OCI-LY3 (cell line): ENCODE data around the gene CSE1L.
A peak's percentile ranks its signal among the peaks of the same experiment; 100 is the strongest.

Experiments
- H2AFZ ChIP-seq: fragments of 200-600, 300-600 bp; shearing (Covaris generic); 2 replicates; pipeline ENCODE4 v1.6.0; 2014; ENCODE audit warnings: antibody characterized with exemption, low read depth, low read length
- H3K27ac ChIP-seq: fragments of 200-600, 300-600 bp; sonication (generic); 2 replicates; pipeline ENCODE4 v1.5.1; 2014; ENCODE audit warnings: mild to moderate bottlenecking, low read length, moderate library complexity, mixed read lengths
- H3K27me3 ChIP-seq: fragments of 200-600, 300-600 bp; sonication (generic); 2 replicates; pipeline ENCODE4 v1.6.1; 2014; ENCODE audit warnings: low read depth, low read length, mixed read lengths
- H3K36me3 ChIP-seq: fragments of 200-600, 300-600 bp; sonication (generic); replicated peaks from 2 replicates; pipeline ENCODE3; 2014; ENCODE audit warnings: low read depth, low read length, mixed read lengths
- H3K4me1 ChIP-seq: fragments of 300-600, 200-600 bp; sonication (generic); 2 replicates; pipeline ENCODE4 v1.6.1; 2014; ENCODE audit warnings: low read length, mixed read lengths
- H3K4me2 ChIP-seq: fragments of 200-600, 300-600 bp; sonication (generic); 2 replicates; pipeline ENCODE4 v1.6.1; 2014; ENCODE audit warnings: low read length, mixed read lengths
- H3K4me3 ChIP-seq: fragments of 300-600, 200-600 bp; sonication (generic); 2 replicates; pipeline ENCODE4 v1.5.1; 2014; ENCODE audit warnings: antibody characterized with exemption, mild to moderate bottlenecking, low read length, moderate library complexity
- H3K79me2 ChIP-seq: fragments of 300-600, 200-600 bp; shearing (Covaris generic); 2 replicates; pipeline ENCODE4 v1.6.1; 2014; ENCODE audit warnings: mild to moderate bottlenecking, low read length, mixed read lengths
- H3K9ac ChIP-seq: fragments of 300-600, 200-600 bp; shearing (Covaris generic); 2 replicates; pipeline ENCODE4 v1.6.0; 2014; ENCODE audit warnings: mild to moderate bottlenecking, low read length, moderate library complexity
- H3K9me3 ChIP-seq: fragments of 200-600, 300-600 bp; shearing (Covaris generic); 2 replicates; pipeline ENCODE4 v1.6.1; 2014; ENCODE audit warnings: low read length, mixed read lengths; ENCODE audit not compliant: insufficient read depth
- H4K20me1 ChIP-seq: fragments of 200-600, 300-600 bp; sonication (generic); 2 replicates; pipeline ENCODE4 v1.6.1; 2016; ENCODE audit warnings: low read length, mixed read lengths; ENCODE audit not compliant: insufficient read depth
- CTCF ChIP-seq: fragments of 200-600, 300-600 bp; sonication (generic); IDR thresholded peaks from 2 replicates; pipeline ENCODE4 v1.5.1; 2014; ENCODE audit warnings: antibody characterized with exemption, low read length, low read depth
- EZH2phosphoT487 ChIP-seq: fragments of 200-600 bp; shearing (Covaris generic); IDR thresholded peaks from 2 replicates; pipeline ENCODE4 v1.6.1; 2018; ENCODE audit warnings: antibody characterized with exemption, mixed run types, low read depth

CSE1L gene

GRCh38 chr20:49045440-49046086, 549 bp upstream of the CSE1L start:
- Histone ChIP-seq H3K4me1 (peaks cover 22% of the 10 kb centered on the region), H3K27me3 (no peaks in the 10 kb centered on the region), H3K27ac (peak overlapping the region; percentile 79), H4K20me1 (peaks cover 30% of the 10 kb centered on the region), H3K4me3 (peak overlapping the region; percentile 82), H3K4me2 (peak overlapping the region; percentile 82), H3K79me2 (peaks cover 49% of the 10 kb centered on the region), H3K36me3 (peaks cover 24% of the 10 kb centered on the region), H3K9me3 (no peaks in the 10 kb centered on the region), H3K9ac (peak overlapping the region; percentile 90), H2AFZ (peak overlapping the region; percentile 53)
- TF ChIP-seq EZH2phosphoT487 (no peak), CTCF (no peak)

- no peak overlapping the region for H2AFZ ChIP-seq
- TF ChIP-seq CTCF (no peak), EZH2phosphoT487 (no peak)
- no peak overlapping the region for H3K9ac ChIP-seq
- H3K36me3 ChIP-seq, result peaks cover 65% of the 10 kb centered on the region
- H3K9me3 ChIP-seq, result no peaks in the 10 kb centered on the region
- no peak overlapping the region for H3K4me3 ChIP-seq
- no peak overlapping the region for H3K4me2 ChIP-seq
- peaks cover 93% of the 10 kb centered on the region for H4K20me1 ChIP-seq
- peaks cover 53% of the 10 kb centered on the region for H3K4me1 ChIP-seq
- no peak overlapping the region for H3K27ac ChIP-seq
- H3K27me3 ChIP-seq, result no peaks in the 10 kb centered on the region
- peaks cover 100% of the 10 kb centered on the region for H3K79me2 ChIP-seq
These were observed 6.2 kb downstream of the CSE1L start for GRCh38 chr20:49052334-49052733.

GRCh38 chr20:49054056-49054643, 8.0 kb downstream of the CSE1L start:
- peaks cover 39% of the 10 kb centered on the region for H3K4me1 ChIP-seq
- no peaks in the 10 kb centered on the region for H3K9me3 ChIP-seq

More at GRCh38 chr20:49054056-49054643, 8.0 kb downstream of the CSE1L start:
- Histone ChIP-seq H3K36me3 (peaks cover 62% of the 10 kb centered on the region), H3K4me3 (no peak overlapping the region), H3K4me2 (peak overlapping the region; percentile 16), H3K79me2 (peaks cover 100% of the 10 kb centered on the region), H4K20me1 (peaks cover 91% of the 10 kb centered on the region), H3K27me3 (no peaks in the 10 kb centered on the region), H3K9ac (no peak overlapping the region), H3K27ac (peak overlapping the region; percentile 16), H2AFZ (no peak overlapping the region)
- TF ChIP-seq EZH2phosphoT487 (no peak), CTCF (no peak)
